GM12878 (cell line): Measurements from ENCODE around the gene NFE2L2. TPM values are rescaled to one million over a fixed set of nuclear protein-coding genes. Genes with fewer than 3 reads are reported as not detected.

ENCODE experiments used
- BMI1 ChIP-seq: fragments of 450-650 bp; IDR thresholded peaks from 2 replicates; pipeline ENCODE4 v1.6.1; 2016; ENCODE audit warnings: mild to moderate bottlenecking, moderate library complexity, borderline replicate concordance
- CBFB ChIP-seq: IDR thresholded peaks from 2 replicates; pipeline ENCODE4 v1.6.1; 2016; ENCODE audit warnings: antibody characterized with exemption, low read depth
- DPF2 ChIP-seq: fragments of 450-650 bp; IDR thresholded peaks from 2 replicates; pipeline ENCODE4 v1.6.1; 2017; ENCODE audit warnings: mild to moderate bottlenecking
- ETV6 ChIP-seq, 2 experiments: fragments of 450-650 bp in 1 of 2; IDR thresholded peaks in 1 of 2; conservative IDR thresholded peaks in 1 of 2; 2 replicates each; pipeline ENCODE4 v1.6.1; 2014; ENCODE audit warnings: antibody characterized with exemption in 1 of 2, borderline replicate concordance in 1 of 2, low read depth in 1 of 2, mild to moderate bottlenecking in 1 of 2, moderate library complexity in 1 of 2
- IRF4 ChIP-seq: IDR thresholded peaks from 2 replicates; pipeline ENCODE4 v1.6.1; 2011; ENCODE audit warnings: low read depth, low read length
- MTA3 ChIP-seq: IDR thresholded peaks from 2 replicates; pipeline ENCODE4 v1.6.1; 2012; ENCODE audit warnings: low read length, inconsistent platforms, borderline replicate concordance
- NFIC ChIP-seq: IDR thresholded peaks from 2 replicates; pipeline ENCODE4 v1.6.1; 2012; ENCODE audit warnings: low read depth, mild to moderate bottlenecking, inconsistent platforms, low read length, moderate library complexity
- NFXL1 ChIP-seq: fragments of 450-650 bp; IDR thresholded peaks from 2 replicates; pipeline ENCODE4 v1.6.1; 2017; ENCODE audit warnings: antibody characterized with exemption, mild to moderate bottlenecking, borderline replicate concordance
- PAX5 ChIP-seq: IDR thresholded peaks from 2 replicates; pipeline ENCODE4 v1.6.1; 2011; ENCODE audit warnings: low read depth, low read length, borderline replicate concordance
- PAX8 ChIP-seq: fragments of 450-650 bp; IDR thresholded peaks from 2 replicates; pipeline ENCODE4 v1.6.1; 2017; ENCODE audit warnings: mild to moderate bottlenecking, moderate library complexity
- POLR2AphosphoS5 ChIP-seq: IDR thresholded peaks from 2 replicates; pipeline ENCODE4 v1.6.1; 2011; ENCODE audit warnings: mild to moderate bottlenecking, low read length, inconsistent platforms
- SMAD1 ChIP-seq: fragments of 450-650 bp; IDR thresholded peaks from 2 replicates; pipeline ENCODE4 v1.6.1; 2018; ENCODE audit warnings: mild to moderate bottlenecking, low read depth; ENCODE audit not compliant: partially characterized antibody
- SMAD5 ChIP-seq: IDR thresholded peaks from 2 replicates; pipeline ENCODE4 v1.6.1; 2016; ENCODE audit warnings: antibody characterized with exemption, low read depth
- STAT1 ChIP-seq: fragments of 450-650 bp; conservative IDR thresholded peaks from 2 replicates; pipeline ENCODE4 v1.6.1; 2014; ENCODE audit warnings: antibody characterized with exemption, mild to moderate bottlenecking
- STAT3 ChIP-seq: IDR thresholded peaks from 2 replicates; pipeline ENCODE4 v1.6.1; 2011; ENCODE audit warnings: low read depth, low read length, improper control_type of control experiment
- TARDBP ChIP-seq: IDR thresholded peaks from 2 replicates; pipeline ENCODE4 v1.6.1; 2016; ENCODE audit warnings: borderline replicate concordance
- TCF3 ChIP-seq: IDR thresholded peaks from 2 replicates; pipeline ENCODE4 v1.6.1; 2012; ENCODE audit warnings: low read depth, mild to moderate bottlenecking, low read length, borderline replicate concordance; ENCODE audit not compliant: insufficient read depth
- ZNF207 ChIP-seq: fragments of 450-650 bp; IDR thresholded peaks from 2 replicates; pipeline ENCODE4 v1.6.1; 2014; ENCODE audit warnings: antibody characterized with exemption, mild to moderate bottlenecking, borderline replicate concordance
- ZNF274 ChIP-seq: IDR thresholded peaks from one replicate; pipeline ENCODE4 v1.8.0; 2011; ENCODE audit not compliant: insufficient read length, insufficient read depth
- polyA plus RNA-seq, 11 experiments: library from polyadenylated mRNA; depleted of rRNA in 4 of 11; unstranded in 6 of 11; stranded (reverse) in 5 of 11; fragments of >200 nt; fragmentation: Nextera tagmentation in 4 of 11; fragmentation: Illumina TruSeq in 1 of 11; extraction: Ambion mirVana in 4 of 11; extraction: Trizol in 1 of 11; gene quantifications; 1 replicate in 1 of 11; 2 replicates in 10 of 11; pipeline versions ENCODE4 v1.2.1 to v1.2.3, GENCODE V29; 2011 to 2016; ENCODE audit warnings: inconsistent platforms in 2 of 11, missing spikeins in 2 of 11, low read depth in 1 of 11
- total RNA-seq, 4 experiments: library from RNA; depleted of rRNA in 3 of 4; stranded (reverse); fragments of >200 nt in 3 of 4; fragmentation: Illumina TruSeq in 1 of 4; extraction: Trizol in 1 of 4; gene quantifications; 2 replicates each; pipeline versions ENCODE4 v1.2.1 to v1.2.3, GENCODE V29; 2013 to 2021
- TF ChIP-seq, protein P1 (sequence below): fragments of 450-650 bp; IDR thresholded peaks from 2 replicates; pipeline ENCODE4 v1.6.1; 2017; ENCODE audit warnings: mild to moderate bottlenecking, low read depth, inconsistent platforms; ENCODE audit not compliant: poor library complexity, severe bottlenecking
- TF ChIP-seq, protein P2 (sequence below): IDR thresholded peaks from 2 replicates; pipeline ENCODE4 v1.6.1; 2012; ENCODE audit warnings: low read depth, low read length, improper control_type of control experiment
- TF ChIP-seq, protein P3 (sequence below): IDR thresholded peaks from 2 replicates; pipeline ENCODE4 v1.6.1; 2011; ENCODE audit warnings: mild to moderate bottlenecking, low read depth, low read length, moderate library complexity; ENCODE audit not compliant: insufficient replicate concordance
- TF ChIP-seq, protein P4 (sequence below): fragments of 450-650 bp; formaldehyde crosslinking; IDR thresholded peaks from 2 replicates; pipeline ENCODE4 v1.4.0; 2022; ENCODE audit warnings: mild to moderate bottlenecking, moderate library complexity

NFE2L2 gene
- total and polyA plus RNA-seq, 10 of the 15 experiments (the other 5 are each of a cell fraction or from before 2014, with no cell fraction given) = 18.4 to 69.8 (median 37.1) TPM

DNA sequence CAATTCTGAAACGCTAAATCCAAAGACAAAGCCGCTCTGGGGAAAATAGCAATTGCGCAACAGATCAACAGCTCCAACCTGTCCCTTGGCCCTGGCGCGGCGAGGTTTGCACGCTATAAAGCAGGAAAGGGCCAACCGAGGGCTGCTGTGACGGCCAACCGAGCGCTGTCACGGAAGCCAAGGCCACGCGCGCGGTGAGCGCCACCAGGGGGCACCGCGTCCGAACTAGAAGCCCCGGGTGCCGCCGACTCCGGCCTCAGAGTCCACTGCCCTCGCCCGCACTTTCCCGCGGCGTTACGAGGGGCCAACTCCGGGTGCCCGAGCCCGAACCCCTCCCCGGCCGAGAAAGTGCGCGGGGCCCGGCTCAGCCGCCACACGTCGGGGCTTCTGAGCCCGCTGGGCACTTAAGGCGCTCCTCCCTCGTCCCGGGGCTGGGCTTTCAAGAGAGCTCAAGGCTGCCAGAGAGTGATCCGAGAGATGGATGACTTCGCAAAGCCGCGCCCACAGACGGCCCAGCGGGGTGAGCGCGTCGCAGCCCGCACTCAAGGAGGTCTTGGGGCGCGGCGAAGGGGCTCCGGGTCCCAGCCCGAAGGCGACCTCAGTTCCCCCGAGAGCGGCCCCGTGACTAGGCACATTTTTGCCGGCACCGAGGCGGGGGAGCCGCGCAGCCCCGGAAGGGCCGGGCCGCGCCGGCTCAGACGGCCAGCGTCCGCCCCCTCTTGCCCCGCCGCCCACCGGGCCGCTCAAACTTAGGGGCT is 897 bp downstream of the NFE2L2 start (continued):
- TF ChIP-seq PAX5 (peak; percentile 85), MTA3 (no peak), TARDBP (peak; percentile 85), ZNF207 (peak; percentile 96), STAT1 (peak; percentile 86; the same call in 1 of the 2 replicates), NFXL1 (no peak), NFIC (peak; percentile 36; the same call in 1 of the 2 replicates), ETV6 (conservative IDR thresholded peaks at IDR 0.05 in 1 of 2, IDR thresholded peaks at IDR 0.05 in 1 of 2; ENCODE audit: borderline replicate concordance in 1 of 2, low read depth in 1 of 2) (peak in 1 of 2 experiments; percentile 40; a peak in 1 of 4 replicates), CBFB (peak; percentile 68), PAX8 (0 out of 2 replicates have a peak, but pooled peaks have one; percentile 13), DPF2 (peak; percentile 91), SMAD5 (0 out of 2 replicates have a peak, but pooled peaks have one; percentile 32), POLR2AphosphoS5 (peak; percentile 94), BMI1 (no peak), TCF3 (peak; percentile 98), ZNF274 (no peak), SMAD1 (peak; percentile 51), STAT3 (no peak), IRF4 (peak; percentile 45; the same call in 1 of the 2 replicates)
- TF ChIP-seq, protein P1, sequence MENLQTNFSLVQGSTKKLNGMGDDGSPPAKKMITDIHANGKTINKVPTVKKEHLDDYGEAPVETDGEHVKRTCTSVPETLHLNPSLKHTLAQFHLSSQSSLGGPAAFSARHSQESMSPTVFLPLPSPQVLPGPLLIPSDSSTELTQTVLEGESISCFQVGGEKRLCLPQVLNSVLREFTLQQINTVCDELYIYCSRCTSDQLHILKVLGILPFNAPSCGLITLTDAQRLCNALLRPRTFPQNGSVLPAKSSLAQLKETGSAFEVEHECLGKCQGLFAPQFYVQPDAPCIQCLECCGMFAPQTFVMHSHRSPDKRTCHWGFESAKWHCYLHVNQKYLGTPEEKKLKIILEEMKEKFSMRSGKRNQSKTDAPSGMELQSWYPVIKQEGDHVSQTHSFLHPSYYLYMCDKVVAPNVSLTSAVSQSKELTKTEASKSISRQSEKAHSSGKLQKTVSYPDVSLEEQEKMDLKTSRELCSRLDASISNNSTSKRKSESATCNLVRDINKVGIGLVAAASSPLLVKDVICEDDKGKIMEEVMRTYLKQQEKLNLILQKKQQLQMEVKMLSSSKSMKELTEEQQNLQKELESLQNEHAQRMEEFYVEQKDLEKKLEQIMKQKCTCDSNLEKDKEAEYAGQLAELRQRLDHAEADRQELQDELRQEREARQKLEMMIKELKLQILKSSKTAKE = peak; percentile 73
- TF ChIP-seq, protein P2, sequence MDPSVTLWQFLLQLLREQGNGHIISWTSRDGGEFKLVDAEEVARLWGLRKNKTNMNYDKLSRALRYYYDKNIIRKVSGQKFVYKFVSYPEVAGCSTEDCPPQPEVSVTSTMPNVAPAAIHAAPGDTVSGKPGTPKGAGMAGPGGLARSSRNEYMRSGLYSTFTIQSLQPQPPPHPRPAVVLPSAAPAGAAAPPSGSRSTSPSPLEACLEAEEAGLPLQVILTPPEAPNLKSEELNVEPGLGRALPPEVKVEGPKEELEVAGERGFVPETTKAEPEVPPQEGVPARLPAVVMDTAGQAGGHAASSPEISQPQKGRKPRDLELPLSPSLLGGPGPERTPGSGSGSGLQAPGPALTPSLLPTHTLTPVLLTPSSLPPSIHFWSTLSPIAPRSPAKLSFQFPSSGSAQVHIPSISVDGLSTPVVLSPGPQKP = peak; percentile 67; the same call in 1 of the 2 replicates
- TF ChIP-seq, protein P3, sequence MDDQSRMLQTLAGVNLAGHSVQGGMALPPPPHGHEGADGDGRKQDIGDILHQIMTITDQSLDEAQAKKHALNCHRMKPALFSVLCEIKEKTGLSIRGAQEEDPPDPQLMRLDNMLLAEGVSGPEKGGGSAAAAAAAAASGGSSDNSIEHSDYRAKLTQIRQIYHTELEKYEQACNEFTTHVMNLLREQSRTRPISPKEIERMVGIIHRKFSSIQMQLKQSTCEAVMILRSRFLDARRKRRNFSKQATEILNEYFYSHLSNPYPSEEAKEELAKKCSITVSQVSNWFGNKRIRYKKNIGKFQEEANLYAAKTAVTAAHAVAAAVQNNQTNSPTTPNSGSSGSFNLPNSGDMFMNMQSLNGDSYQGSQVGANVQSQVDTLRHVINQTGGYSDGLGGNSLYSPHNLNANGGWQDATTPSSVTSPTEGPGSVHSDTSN = peak; percentile 67
- TF ChIP-seq, protein P4, sequence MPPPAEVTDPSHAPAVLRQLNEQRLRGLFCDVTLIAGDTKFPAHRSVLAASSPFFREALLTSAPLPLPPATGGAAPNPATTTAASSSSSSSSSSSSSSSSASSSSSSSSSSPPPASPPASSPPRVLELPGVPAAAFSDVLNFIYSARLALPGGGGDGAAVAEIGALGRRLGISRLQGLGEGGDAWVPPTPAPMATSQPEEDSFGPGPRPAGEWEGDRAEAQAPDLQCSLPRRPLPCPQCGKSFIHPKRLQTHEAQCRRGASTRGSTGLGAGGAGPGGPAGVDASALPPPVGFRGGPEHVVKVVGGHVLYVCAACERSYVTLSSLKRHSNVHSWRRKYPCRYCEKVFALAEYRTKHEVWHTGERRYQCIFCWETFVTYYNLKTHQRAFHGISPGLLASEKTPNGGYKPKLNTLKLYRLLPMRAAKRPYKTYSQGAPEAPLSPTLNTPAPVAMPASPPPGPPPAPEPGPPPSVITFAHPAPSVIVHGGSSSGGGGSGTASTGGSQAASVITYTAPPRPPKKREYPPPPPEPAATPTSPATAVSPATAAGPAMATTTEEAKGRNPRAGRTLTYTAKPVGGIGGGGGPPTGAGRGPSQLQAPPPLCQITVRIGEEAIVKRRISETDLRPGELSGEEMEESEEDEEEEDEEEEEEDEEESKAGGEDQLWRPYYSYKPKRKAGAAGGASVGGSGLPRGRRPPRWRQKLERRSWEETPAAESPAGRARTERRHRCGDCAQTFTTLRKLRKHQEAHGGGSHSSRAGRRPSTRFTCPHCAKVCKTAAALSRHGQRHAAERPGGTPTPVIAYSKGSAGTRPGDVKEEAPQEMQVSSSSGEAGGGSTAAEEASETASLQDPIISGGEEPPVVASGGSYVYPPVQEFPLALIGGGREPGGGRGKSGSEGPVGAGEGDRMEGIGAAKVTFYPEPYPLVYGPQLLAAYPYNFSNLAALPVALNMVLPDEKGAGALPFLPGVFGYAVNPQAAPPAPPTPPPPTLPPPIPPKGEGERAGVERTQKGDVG (CRISPR knock-in tag) = no peak
